ENCODE measurements around the gene FAM227B.

The FAM227B gene

GRCh38 chr15:49279521-49280456 lies 340.8 kb downstream of the FAM227B start:
- Histone ChIP-seq H3K27ac (no peak overlapping the region), H3K4me3 (no peak overlapping the region)
- no peak for DNase-seq (ENCODE audit: low spot score)
- TF ChIP-seq, protein P1, sequence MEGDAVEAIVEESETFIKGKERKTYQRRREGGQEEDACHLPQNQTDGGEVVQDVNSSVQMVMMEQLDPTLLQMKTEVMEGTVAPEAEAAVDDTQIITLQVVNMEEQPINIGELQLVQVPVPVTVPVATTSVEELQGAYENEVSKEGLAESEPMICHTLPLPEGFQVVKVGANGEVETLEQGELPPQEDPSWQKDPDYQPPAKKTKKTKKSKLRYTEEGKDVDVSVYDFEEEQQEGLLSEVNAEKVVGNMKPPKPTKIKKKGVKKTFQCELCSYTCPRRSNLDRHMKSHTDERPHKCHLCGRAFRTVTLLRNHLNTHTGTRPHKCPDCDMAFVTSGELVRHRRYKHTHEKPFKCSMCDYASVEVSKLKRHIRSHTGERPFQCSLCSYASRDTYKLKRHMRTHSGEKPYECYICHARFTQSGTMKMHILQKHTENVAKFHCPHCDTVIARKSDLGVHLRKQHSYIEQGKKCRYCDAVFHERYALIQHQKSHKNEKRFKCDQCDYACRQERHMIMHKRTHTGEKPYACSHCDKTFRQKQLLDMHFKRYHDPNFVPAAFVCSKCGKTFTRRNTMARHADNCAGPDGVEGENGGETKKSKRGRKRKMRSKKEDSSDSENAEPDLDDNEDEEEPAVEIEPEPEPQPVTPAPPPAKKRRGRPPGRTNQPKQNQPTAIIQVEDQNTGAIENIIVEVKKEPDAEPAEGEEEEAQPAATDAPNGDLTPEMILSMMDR (IDR thresholded peaks at IDR 0.05), result no peak

- TF ChIP-seq, protein P1 (IDR thresholded peaks at IDR 0.05), result no peak
- DNase-seq (ENCODE audit: low spot score), result no peak
- no peak overlapping the region for H3K27ac ChIP-seq
- H3K4me3 ChIP-seq, result no peak overlapping the region
Measured at GRCh38 chr15:49278751-49279150, 341.9 kb downstream of the FAM227B start.
